Measurements from ENCODE around the gene GK. TPM values are rescaled to one million over a fixed set of nuclear protein-coding genes. Genes with fewer than 3 reads are reported as not detected.

The GK gene
- total RNA-seq, 2 experiments from 2014 or later, result 27.6 to 27.7 TPM

GRCh38 chrX:30733852-30734660 is 80.8 kb downstream of the GK start:
- intact Hi-C loops (cut with micrococcal nuclease), result loop anchor here (10.0 kb wide), 2 partner anchors 91 to 151 kb away; partner anchors contain the start of gene TAB3
- peak overlapping the region; percentile 68 for H3K27ac Mint-ChIP-seq
- H3K27me3 Mint-ChIP-seq, result no peaks in the 10 kb centered on the region
- TF ChIP-seq, protein P1, sequence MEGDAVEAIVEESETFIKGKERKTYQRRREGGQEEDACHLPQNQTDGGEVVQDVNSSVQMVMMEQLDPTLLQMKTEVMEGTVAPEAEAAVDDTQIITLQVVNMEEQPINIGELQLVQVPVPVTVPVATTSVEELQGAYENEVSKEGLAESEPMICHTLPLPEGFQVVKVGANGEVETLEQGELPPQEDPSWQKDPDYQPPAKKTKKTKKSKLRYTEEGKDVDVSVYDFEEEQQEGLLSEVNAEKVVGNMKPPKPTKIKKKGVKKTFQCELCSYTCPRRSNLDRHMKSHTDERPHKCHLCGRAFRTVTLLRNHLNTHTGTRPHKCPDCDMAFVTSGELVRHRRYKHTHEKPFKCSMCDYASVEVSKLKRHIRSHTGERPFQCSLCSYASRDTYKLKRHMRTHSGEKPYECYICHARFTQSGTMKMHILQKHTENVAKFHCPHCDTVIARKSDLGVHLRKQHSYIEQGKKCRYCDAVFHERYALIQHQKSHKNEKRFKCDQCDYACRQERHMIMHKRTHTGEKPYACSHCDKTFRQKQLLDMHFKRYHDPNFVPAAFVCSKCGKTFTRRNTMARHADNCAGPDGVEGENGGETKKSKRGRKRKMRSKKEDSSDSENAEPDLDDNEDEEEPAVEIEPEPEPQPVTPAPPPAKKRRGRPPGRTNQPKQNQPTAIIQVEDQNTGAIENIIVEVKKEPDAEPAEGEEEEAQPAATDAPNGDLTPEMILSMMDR (IDR thresholded peaks at IDR 0.05), result no peak
- H3K4me3 Mint-ChIP-seq, result no peak overlapping the region
- no peaks in the 10 kb centered on the region for H3K9me3 Mint-ChIP-seq
- ChIA-PET POLR2A (no interaction called here), CTCF (interaction anchor here (0.7 to 2.2 kb wide), 4 partner anchors 85 to 145 kb away, joined by 3 to 11 read pairs (median 4); no protein-coding TSS in a partner anchor)
- ATAC-seq, result peak; percentile 47
- peaks cover 13% of the 10 kb centered on the region for H3K4me1 Mint-ChIP-seq (ENCODE audit: low read depth)
- H3K36me3 Mint-ChIP-seq (ENCODE audit: low read depth), result peaks cover 3% of the 10 kb centered on the region
- DNase-seq, result no peak

- TF ChIP-seq, protein P1 (IDR thresholded peaks at IDR 0.05), result no peak
- no peak for DNase-seq
- ChIA-PET CTCF (interaction anchor here (0.6 to 3.0 kb wide), 13 partner anchors 8 to 682 kb away, joined by 3 to 14 read pairs (median 4); no protein-coding TSS in a partner anchor), POLR2A (no interaction called here)
- intact Hi-C loops (cut with micrococcal nuclease), result loop anchor here (10.0 kb wide), 2 partner anchors 90 to 150 kb away; partner anchors contain the start of gene TAB3
- no peak for ATAC-seq
- H3K4me1 Mint-ChIP-seq (ENCODE audit: low read depth), result peaks cover 13% of the 10 kb centered on the region
- H3K27ac Mint-ChIP-seq, result no peak overlapping the region
- H3K36me3 Mint-ChIP-seq (ENCODE audit: low read depth), result peaks cover 3% of the 10 kb centered on the region
- H3K9me3 Mint-ChIP-seq, result no peaks in the 10 kb centered on the region
- H3K4me3 Mint-ChIP-seq, result no peak overlapping the region
- H3K27me3 Mint-ChIP-seq, result no peaks in the 10 kb centered on the region
These were observed 81.6 kb downstream of the GK start for GRCh38 chrX:30734782-30735181.

DNA sequence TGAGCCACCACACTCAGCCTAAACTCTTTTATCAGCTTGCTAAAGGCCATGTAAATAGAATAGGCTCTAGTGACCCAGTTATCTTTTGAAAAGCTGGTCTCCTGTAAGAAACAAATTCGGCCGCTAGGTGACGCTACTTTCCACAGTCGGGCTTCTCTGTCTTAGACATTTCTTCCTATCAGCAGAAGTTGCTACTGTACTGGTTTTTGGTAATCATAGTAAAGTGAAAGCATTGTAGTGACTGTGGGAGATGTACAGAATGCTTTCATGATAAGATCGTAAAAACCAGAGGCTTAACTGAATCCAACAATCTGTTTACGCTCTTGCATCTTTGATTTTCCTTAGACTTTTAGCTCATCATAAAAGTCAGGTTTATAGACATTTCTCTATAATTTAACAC is 82.6 kb downstream of the GK start:
- TF ChIP-seq, protein P1 (IDR thresholded peaks at IDR 0.05), result peak; percentile 58
- Mint-ChIP-seq H3K27me3 (no peaks in the 10 kb centered on the region), H3K4me1 (ENCODE audit: low read depth) (peaks cover 13% of the 10 kb centered on the region), H3K4me3 (no peak overlapping the region), H3K9me3 (no peaks in the 10 kb centered on the region), H3K27ac (no peak overlapping the region), H3K36me3 (ENCODE audit: low read depth) (peaks cover 3% of the 10 kb centered on the region)
- ATAC-seq (peak; percentile 87), DNase-seq (peak; percentile 88)
- POLR2A ChIA-PET, result no interaction called here
- intact Hi-C loops (cut with micrococcal nuclease), result loop anchor here (10.0 kb wide), 2 partner anchors 89 to 149 kb away; partner anchors contain the start of gene TAB3
- CTCF ChIA-PET, result interaction anchor here (0.6 to 3.0 kb wide), 34 partner anchors 9 to 681 kb away, joined by 3 to 14 read pairs (median 4); no protein-coding TSS in a partner anchor

DNA sequence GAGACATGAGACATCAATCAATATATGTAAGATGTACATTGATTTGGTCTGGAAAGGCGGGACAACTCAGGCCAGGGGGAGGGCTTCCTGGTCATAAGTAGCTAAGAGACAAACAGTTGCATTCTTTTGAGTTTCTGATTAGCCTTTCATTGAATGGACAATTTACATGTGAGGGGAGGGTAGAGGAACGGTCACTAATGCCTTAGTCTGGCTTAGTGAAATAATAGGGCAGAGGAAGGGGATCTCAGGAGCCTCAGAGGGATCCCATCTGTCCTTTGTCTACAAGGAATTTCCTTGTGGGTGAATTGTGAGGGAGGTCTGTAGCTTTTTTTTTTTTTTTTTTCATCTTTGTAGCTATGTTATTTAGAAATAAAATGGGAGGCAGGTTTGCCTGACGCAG is 88.3 kb downstream of the GK start:
- TF ChIP-seq, protein P1 (IDR thresholded peaks at IDR 0.05), result no peak
- H3K4me3 Mint-ChIP-seq, result no peak overlapping the region
- ATAC-seq (no peak), DNase-seq (no peak)
- intact Hi-C loops (cut with micrococcal nuclease), result no loop called here
- no peaks in the 10 kb centered on the region for H3K4me1 Mint-ChIP-seq (ENCODE audit: low read depth)
- H3K27me3 Mint-ChIP-seq, result no peaks in the 10 kb centered on the region
- no peaks in the 10 kb centered on the region for H3K36me3 Mint-ChIP-seq (ENCODE audit: low read depth)
- no peak overlapping the region for H3K27ac Mint-ChIP-seq
- CTCF ChIA-PET, result no interaction called here
- H3K9me3 Mint-ChIP-seq, result no peaks in the 10 kb centered on the region
- POLR2A ChIA-PET, result no interaction called here
